ENCODE measurements around the gene TTC33.

DNA sequence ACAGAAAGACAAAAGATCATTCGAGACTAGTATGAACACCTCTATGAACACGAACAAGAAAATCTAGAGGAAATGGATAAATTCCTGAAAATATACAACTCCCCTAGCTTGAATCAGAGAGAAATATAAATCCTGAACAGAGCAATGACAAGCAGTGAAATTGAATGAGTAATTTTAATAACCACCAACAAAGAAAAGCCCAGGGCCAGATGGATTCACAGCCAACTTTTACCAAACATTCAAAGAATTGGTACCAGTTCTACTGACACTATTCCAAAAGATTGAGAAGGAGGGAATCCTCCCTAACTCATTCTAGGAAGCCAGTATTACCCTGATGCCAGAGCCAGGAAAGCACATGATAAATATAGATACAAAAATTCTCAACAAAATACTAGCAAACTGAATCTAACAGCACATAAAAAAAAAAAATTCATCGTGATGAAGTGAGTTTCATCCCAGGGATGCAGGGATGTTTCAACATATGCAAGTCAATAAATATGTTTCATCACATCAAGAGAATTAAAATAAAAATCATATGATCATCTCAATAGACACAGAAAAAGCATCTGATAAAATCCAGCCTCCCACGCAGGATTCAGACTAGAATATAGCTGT, 101.3 kb downstream of the TTC33 start:
- TF ChIP-seq, protein P1, sequence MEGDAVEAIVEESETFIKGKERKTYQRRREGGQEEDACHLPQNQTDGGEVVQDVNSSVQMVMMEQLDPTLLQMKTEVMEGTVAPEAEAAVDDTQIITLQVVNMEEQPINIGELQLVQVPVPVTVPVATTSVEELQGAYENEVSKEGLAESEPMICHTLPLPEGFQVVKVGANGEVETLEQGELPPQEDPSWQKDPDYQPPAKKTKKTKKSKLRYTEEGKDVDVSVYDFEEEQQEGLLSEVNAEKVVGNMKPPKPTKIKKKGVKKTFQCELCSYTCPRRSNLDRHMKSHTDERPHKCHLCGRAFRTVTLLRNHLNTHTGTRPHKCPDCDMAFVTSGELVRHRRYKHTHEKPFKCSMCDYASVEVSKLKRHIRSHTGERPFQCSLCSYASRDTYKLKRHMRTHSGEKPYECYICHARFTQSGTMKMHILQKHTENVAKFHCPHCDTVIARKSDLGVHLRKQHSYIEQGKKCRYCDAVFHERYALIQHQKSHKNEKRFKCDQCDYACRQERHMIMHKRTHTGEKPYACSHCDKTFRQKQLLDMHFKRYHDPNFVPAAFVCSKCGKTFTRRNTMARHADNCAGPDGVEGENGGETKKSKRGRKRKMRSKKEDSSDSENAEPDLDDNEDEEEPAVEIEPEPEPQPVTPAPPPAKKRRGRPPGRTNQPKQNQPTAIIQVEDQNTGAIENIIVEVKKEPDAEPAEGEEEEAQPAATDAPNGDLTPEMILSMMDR (IDR thresholded peaks at IDR 0.05; ENCODE audit: low read depth, low read length) = no peak
- TF ChIP-seq EZH2phosphoT487 (IDR thresholded peaks at IDR 0.05; ENCODE audit: low read depth) = no peak

Measured in OCI-LY3 (cell line).